CD14-positive monocyte (primary cell): ENCODE measurements around the gene NFKBIA. TPM values are rescaled to one million over a fixed set of nuclear protein-coding genes. Genes with fewer than 3 reads are reported as not detected.
"Not testable (repeated sequence)": the region's sequence is repeated elsewhere in the genome, so short reads cannot be mapped to it uniquely, and the experiment has no call there.

Source experiments
- DNase-seq, 3 donors: peaks; one replicate each; pipeline ENCODE4 v3.0.0-alpha.2; 2011 to 2022
- H2AFZ ChIP-seq: 2 replicates; pipeline ENCODE4 v1.6.0; 2012; ENCODE audit warnings: mild to moderate bottlenecking, low read depth, low read length, inconsistent platforms; ENCODE audit not compliant: insufficient read depth, poor library complexity, severe bottlenecking
- H3K27ac ChIP-seq, 2 donors: 1 replicate in 1 of 2; 2 replicates in 1 of 2; pipeline ENCODE4 v1.5.1; 2012 to 2013; ENCODE audit warnings: low read length in 2 of 2, control low read depth in 1 of 2, inconsistent platforms in 1 of 2, low read depth in 1 of 2, mild to moderate bottlenecking in 1 of 2
- H3K27me3 ChIP-seq, 2 donors: one replicate each; pipeline versions ENCODE4 v1.6.0 to v1.6.1; 2011 to 2013; ENCODE audit warnings: low read length in 2 of 2; ENCODE audit not compliant: control insufficient read depth in 2 of 2, insufficient read depth in 2 of 2
- H3K36me3 ChIP-seq, 2 donors: replicated peaks in 1 of 2; 1 replicate in 1 of 2; 2 replicates in 1 of 2; pipeline versions ENCODE4 v1.5.1 to v1.6.1; 2012 to 2013; ENCODE audit warnings: low read length in 2 of 2, control low read depth in 1 of 2, inconsistent platforms in 1 of 2, mild to moderate bottlenecking in 1 of 2; ENCODE audit not compliant: insufficient read depth in 2 of 2, control insufficient read depth in 1 of 2
- H3K4me1 ChIP-seq, 2 donors: 1 replicate in 1 of 2; 2 replicates in 1 of 2; pipeline versions ENCODE4 v1.5.1 to v1.6.1; 2012 to 2013; ENCODE audit warnings: low read length in 2 of 2, control low read depth in 1 of 2, inconsistent platforms in 1 of 2, mild to moderate bottlenecking in 1 of 2, moderate library complexity in 1 of 2; ENCODE audit not compliant: insufficient read depth in 2 of 2, control insufficient read depth in 1 of 2
- H3K4me2 ChIP-seq: replicated peaks from 2 replicates; pipeline ENCODE3; 2012; ENCODE audit warnings: low read length, moderate library complexity, mild to moderate bottlenecking; ENCODE audit not compliant: poor library complexity, severe bottlenecking; ENCODE audit errors: extremely low read depth
- H3K4me3 ChIP-seq, 3 experiments: fragments of 200-600 bp in 1 of 3; sonication (generic) in 1 of 3; replicated peaks in 1 of 3; 1 replicate in 2 of 3; 2 replicates in 1 of 3; pipeline ENCODE4 v1.5.1; 2011 to 2013; ENCODE audit warnings: low read length in 3 of 3, mild to moderate bottlenecking in 3 of 3, control low read depth in 2 of 3, low read depth in 2 of 3, inconsistent platforms in 1 of 3, moderate library complexity in 1 of 3
- H3K79me2 ChIP-seq: 2 replicates; pipeline ENCODE4 v1.6.0; 2012; ENCODE audit warnings: mild to moderate bottlenecking, control low read depth, inconsistent platforms, low read length, moderate library complexity; ENCODE audit not compliant: insufficient read depth
- H3K9ac ChIP-seq: 2 replicates; pipeline ENCODE4 v1.6.0; 2017; ENCODE audit warnings: low read length, mild to moderate bottlenecking; ENCODE audit not compliant: insufficient read depth, poor library complexity, severe bottlenecking
- H3K9me3 ChIP-seq, 2 donors: replicated peaks in 1 of 2; 1 replicate in 1 of 2; 2 replicates in 1 of 2; pipeline versions ENCODE4 v1.5.1 to v1.6.1; 2012 to 2013; ENCODE audit warnings: low read length in 2 of 2, control low read depth in 1 of 2; ENCODE audit not compliant: control insufficient read depth in 1 of 2, insufficient read depth in 1 of 2
- H4K20me1 ChIP-seq: 2 replicates; pipeline ENCODE4 v1.6.0; 2012; ENCODE audit warnings: mild to moderate bottlenecking, low read length, control low read depth, moderate library complexity; ENCODE audit not compliant: insufficient read depth
- H3K27ac Mint-ChIP-seq, 7 donors: one replicate each; pipeline ENCODE4 v1.8.0; 2020; ENCODE audit warnings: mild to moderate bottlenecking in 7 of 7, mixed read lengths in 7 of 7, moderate library complexity in 6 of 7, inconsistent platforms in 2 of 7
- H3K27me3 Mint-ChIP-seq, 3 donors: one replicate each; pipeline ENCODE4 v1.8.0; 2021 to 2022; ENCODE audit warnings: low read depth in 3 of 3, mild to moderate bottlenecking in 3 of 3, mixed read lengths in 3 of 3, moderate library complexity in 3 of 3, inconsistent platforms in 1 of 3
- H3K36me3 Mint-ChIP-seq, 2 donors: one replicate each; pipeline ENCODE4 v1.8.0; 2020; ENCODE audit warnings: mixed read lengths in 2 of 2, inconsistent platforms in 1 of 2, mild to moderate bottlenecking in 1 of 2
- H3K4me1 Mint-ChIP-seq: one replicate; pipeline ENCODE4 v1.8.0; 2020; ENCODE audit warnings: mild to moderate bottlenecking, mixed read lengths
- H3K4me3 Mint-ChIP-seq, 2 donors: one replicate each; pipeline ENCODE4 v1.8.0; 2020; ENCODE audit warnings: mild to moderate bottlenecking in 2 of 2, mixed read lengths in 2 of 2, moderate library complexity in 1 of 2
- H3K9me3 Mint-ChIP-seq, 7 donors: one replicate each; pipeline ENCODE4 v1.8.0; 2020 to 2022; ENCODE audit warnings: mixed read lengths in 7 of 7, mild to moderate bottlenecking in 6 of 7, moderate library complexity in 6 of 7, inconsistent platforms in 2 of 7
- CTCF ChIP-seq: fragments of 200-600 bp; IDR thresholded peaks from one replicate; pipeline ENCODE4 v1.8.0; 2022; ENCODE audit warnings: antibody characterized with exemption, mild to moderate bottlenecking
- WGBS: methylation state at CpG from one replicate; pipeline ENCODE4 v1.1.5; 2013; ENCODE audit warnings: missing lambda C conversion rate; ENCODE audit not compliant: insufficient coverage; 5-methylcytosine and 5-hydroxymethylcytosine counted together
- intact Hi-C, 2 donors: fragments of 100-400 bp; cut with micrococcal nuclease; formaldehyde crosslinking; loops; one replicate each; pipeline versions ENCODE4 v1.15.0 to v1.15.1; 2023
- polyA plus RNA-seq, 3 donors: library from polyadenylated mRNA; depleted of rRNA in 1 of 3; unstranded in 2 of 3; stranded (reverse) in 1 of 3; fragments of 300-500 nt in 2 of 3; fragments of >200 nt in 1 of 3; fragmentation: Illumina TruSeq in 2 of 3; gene quantifications; 1 replicate in 2 of 3; 2 replicates in 1 of 3; pipeline ENCODE4 v1.2.3, GENCODE V29; 2012 to 2021

Gene NFKBIA
- polyA plus RNA-seq, 3 donors = 868 to 4,739 (median 935) TPM

GRCh38 chr14:35380794-35381193, 23.8 kb downstream of the NFKBIA start:
- Histone ChIP-seq H2AFZ (no peak overlapping the region), H3K4me3 (no peak overlapping the region), H4K20me1 (no peaks in the 10 kb centered on the region), H3K4me1 (peaks cover 8 to 12% of the 10 kb centered on the region in 2 donors), H3K4me2 (no peak overlapping the region), H3K27me3 (no peaks in the 10 kb centered on the region), H3K79me2 (no peaks in the 10 kb centered on the region), H3K9me3 (no peaks in the 10 kb centered on the region), H3K36me3 (no peaks in the 10 kb centered on the region), H3K9ac (no peak overlapping the region), H3K27ac (no peak overlapping the region)
- Mint-ChIP-seq H3K36me3 (no peaks in the 10 kb centered on the region), H3K27me3 (peaks cover 0 to 5% (median 2%) of the 10 kb centered on the region in 3 donors), H3K4me3 (no peak overlapping the region), H3K9me3 (no peaks in the 10 kb centered on the region), H3K27ac (no peak overlapping the region), H3K4me1 (peaks cover 22% of the 10 kb centered on the region)
- intact Hi-C loops = no loop called here
- DNase-seq = no peak
- WGBS = 70% methylated on average over 3 of the region's 7 CpGs
- TF ChIP-seq CTCF = no peak

- H3K36me3 ChIP-seq, DNase-seq, H3K27me3 Mint-ChIP-seq, H3K4me3 Mint-ChIP-seq, H3K9me3 Mint-ChIP-seq, H4K20me1 ChIP-seq, H3K9ac ChIP-seq, H3K9me3 ChIP-seq, H3K36me3 Mint-ChIP-seq, H3K27me3 ChIP-seq, H3K79me2 ChIP-seq, H2AFZ ChIP-seq, H3K27ac ChIP-seq, H3K4me2 ChIP-seq, H3K4me3 ChIP-seq, intact Hi-C loops: not testable (repeated sequence)
- peaks cover 23 to 26% of the 10 kb centered on the region in 2 donors for H3K4me1 ChIP-seq
- peaks cover 31% of the 10 kb centered on the region for H3K4me1 Mint-ChIP-seq
- H3K27ac Mint-ChIP-seq = peak overlapping the region in 1 of 7 donors; percentile 56
- WGBS = 100% methylated on average over 1 of the region's 9 CpGs
These were observed 25.2 kb downstream of the NFKBIA start for GRCh38 chr14:35379234-35379933.
